GM11168 (cell line): ENCODE data around the gene KRTAP5-10.
"Not testable (repeated sequence)": the region's sequence is repeated elsewhere in the genome, so short reads cannot be mapped to it uniquely, and the experiment has no call there.

ENCODE experiments used
- in situ Hi-C: fragments of 300-500 bp; cut with MboI; formaldehyde crosslinking; loops from one replicate; pipeline ENCODE4 v1.12.0; 2022; ENCODE audit warnings: low sequenced_read_pairs; ENCODE audit not compliant: unreplicated experiment

KRTAP5-10 gene

DNA sequence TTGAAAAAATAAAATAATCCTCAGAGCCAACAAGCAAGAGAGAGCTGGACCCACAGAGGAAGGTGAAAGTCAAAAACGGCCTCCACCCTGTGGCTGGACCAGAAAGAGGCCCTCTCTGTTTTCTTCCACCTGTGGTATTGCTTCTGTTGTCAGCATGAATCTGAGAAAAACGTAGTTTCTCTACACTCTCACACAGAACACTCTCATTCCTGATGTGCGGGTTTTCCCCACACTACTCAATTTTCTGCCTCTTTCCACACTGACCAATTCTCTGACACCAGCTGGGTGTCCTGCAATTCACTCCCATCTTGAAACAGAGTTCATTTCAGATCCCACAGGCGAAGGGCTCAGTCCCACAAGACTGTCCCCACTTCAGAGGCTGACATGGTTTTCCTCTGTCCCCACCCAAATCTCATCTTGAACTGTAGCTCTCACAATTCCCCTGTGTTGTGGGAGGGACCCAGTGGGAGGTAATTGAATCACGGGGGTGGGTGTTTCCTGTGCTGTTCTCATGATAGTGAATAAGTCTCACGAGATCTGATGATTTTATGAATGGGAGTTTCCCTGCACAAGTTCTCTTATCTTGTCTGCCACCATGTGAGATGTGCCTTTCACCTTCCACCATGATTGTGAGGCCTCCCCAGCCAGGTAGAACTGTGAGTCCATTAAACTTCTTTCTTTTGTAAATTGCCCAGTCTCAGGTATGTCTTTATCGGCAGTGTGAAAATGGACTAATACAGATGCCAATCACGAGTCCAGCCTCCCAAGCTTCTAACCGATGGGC lies 24.6 kb upstream of the KRTAP5-10 start:
- in situ Hi-C loops: not testable (repeated sequence)

DNA sequence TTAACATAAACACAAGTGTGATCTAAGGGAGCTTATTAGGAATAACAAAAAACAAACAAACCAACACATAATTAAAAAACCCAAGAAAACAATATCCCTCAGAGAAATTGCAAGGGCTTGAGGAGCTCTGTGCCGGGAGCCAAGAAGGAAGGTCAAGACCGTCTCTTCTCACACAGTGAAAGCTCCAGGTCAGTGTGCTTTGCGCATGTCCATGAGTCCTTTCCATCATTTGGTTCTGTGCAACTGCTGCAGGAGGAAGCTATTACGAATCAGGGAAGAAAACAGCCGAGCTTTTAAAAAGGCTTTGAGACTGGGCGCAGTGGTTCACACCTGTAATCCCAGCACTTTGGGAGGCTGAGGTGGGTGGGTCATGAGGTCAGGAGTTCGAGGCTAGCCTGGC lies 23.0 kb upstream of the KRTAP5-10 start:
- in situ Hi-C loops: no loop called here

DNA sequence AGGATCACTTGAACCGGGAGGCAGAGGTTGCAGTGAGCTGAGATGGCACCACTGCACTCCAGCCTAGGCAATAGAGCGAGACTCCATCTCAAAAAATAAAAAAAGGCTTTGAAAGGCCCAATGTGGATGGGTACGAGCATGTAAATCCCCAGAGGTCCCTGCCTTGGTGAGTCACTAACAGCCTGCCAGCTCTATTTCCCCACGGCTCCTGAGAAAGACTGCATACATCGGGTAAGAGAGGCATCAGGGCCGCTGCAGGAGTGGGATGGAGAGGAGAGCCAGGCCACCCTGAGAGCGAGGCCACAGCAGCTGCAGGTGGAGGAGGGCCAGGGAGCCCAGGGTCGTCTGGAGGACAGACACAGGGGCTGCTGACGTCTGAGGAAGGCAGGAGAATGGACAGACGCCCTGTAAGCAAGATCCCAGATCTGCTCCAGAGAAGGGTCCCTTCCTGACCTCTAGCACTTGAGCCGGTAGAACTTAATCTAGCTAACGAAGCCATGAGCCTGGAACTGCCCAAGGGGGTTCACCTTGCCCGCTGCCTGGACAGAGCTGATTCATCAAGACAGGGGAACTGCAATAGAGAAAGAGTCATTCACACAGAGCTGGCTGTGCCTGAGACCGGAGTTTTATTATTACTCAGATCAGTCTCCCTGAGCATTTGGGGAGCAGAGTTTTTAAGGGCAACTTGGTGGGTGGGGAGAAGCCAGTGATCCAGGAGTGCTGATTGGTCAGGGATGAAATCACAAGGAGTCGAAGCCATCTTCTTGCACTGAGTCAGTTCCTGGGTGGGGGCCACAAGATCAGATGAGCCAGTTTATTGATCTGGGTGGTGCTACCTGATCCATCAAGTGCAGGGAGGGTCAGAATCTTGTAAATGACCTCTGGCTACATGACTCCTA lies 22.2 kb upstream of the KRTAP5-10 start:
- in situ Hi-C loops: no loop called here

DNA sequence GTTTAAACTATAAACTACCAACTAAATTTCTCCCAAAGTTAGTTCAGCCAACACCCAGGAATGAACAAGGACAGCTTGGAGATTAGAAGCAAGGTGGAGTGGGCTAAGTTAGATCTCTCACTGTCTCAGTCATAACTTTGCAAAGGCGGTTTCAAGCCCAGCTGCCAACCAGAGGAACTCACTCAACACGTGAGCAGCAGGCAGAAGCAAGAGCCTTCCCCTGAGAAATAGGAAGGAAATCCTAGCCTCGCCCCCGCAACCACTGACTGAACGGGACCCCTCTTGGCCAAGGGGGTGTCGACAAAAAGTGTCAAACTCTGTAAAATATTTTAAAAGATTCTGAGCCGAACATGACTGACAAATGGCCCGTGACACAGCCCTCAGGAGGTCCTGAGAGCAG lies 21.5 kb upstream of the KRTAP5-10 start:
- in situ Hi-C loops: no loop called here

DNA sequence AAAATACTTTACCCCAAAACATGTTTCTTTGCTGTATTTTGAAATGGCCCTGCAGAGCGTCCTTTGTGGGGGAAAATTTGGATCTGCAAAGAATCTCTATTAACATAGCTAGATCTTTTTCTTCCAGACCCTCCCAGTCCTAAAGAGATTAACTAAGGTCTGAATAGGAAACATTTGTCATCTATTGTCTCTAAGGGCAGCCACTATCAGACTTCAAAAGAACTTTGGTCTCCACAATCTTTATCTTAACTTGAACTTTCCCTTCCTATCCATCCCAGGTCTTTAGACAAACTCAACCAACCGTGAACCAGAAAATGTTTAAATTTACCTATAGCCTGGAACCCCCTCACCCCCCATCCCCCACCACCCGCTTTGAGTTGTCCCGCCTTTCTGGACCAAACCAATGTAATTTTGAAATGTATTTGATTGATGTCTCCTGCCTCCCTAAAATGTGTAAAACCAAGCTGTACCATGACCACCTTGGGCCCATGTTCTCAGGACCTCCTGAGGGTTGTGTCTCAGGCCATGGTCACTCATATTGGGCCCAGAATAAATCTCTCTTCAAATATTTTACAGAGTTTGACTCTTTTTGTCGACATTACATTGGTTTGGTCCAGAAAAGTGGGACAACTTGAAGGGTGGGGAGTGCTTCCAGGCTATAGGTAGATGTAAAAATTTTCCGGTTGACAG lies 20.7 kb upstream of the KRTAP5-10 start:
- in situ Hi-C loops: no loop called here

DNA sequence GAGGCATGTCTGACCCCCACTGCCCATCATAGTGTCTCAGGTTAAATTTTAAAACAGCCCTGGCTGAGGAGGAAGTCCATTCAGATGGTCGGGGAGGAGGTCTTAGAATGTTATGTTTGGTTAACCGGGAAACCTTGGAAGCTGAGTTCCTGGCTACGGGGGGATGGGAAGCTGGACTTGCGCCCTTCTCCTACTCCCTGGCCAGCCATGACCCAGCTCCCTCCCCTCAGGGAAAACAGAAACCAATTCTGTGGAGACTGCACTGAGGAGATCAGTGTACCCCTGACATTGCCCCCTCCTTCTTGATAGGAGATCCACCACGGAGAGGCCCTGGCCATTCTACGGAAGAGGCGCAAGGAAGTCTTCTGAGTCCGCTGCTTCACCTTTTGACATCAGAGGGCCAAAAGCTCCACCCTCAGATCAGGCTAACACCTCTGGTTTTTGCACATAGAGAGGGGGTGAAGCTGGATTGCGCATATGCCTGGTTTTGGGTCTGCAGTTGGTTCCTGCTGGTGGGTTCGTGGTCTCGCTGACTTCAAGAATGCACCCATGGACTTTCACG lies 19.9 kb upstream of the KRTAP5-10 start:
- in situ Hi-C loops: no loop called here

DNA sequence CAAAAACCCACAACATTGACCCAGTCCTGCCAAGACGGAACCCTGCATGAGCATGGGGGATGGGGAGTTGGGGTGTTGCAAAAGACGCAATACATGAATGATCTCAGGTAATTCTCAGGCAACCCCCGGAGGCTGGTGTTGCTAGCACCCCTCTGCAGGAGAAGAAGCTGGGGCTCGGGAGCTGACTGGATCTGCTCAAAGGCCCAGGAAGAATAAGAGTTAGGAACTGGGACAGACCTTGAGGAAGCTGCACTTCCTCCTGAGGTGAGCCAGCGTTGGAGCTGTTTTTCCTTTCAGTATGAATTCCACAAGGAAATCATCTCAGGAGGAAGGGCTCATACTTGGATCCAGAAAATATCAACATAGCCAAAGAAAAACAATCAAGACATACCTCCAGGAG lies 17.2 kb upstream of the KRTAP5-10 start, which contains the start of gene KRTAP5-9:
TSS of gene KRTAP5-9 (plus strand) at position 301 of the 400 bp plus-strand sequence. CDS start 238 bp downstream, outside the sequence.
- in situ Hi-C loops: no loop called here

DNA sequence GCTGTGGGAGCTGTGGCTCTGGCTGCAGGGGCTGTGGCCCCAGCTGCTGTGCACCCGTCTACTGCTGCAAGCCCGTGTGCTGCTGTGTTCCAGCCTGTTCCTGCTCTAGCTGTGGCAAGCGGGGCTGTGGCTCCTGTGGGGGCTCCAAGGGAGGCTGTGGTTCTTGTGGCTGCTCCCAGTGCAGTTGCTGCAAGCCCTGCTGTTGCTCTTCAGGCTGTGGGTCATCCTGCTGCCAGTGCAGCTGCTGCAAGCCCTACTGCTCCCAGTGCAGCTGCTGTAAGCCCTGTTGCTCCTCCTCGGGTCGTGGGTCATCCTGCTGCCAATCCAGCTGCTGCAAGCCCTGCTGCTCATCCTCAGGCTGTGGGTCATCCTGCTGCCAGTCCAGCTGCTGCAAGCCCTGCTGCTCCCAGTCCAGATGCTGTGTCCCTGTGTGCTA lies 16.6 kb upstream of the KRTAP5-10 start:
- in situ Hi-C loops: no loop called here

DNA sequence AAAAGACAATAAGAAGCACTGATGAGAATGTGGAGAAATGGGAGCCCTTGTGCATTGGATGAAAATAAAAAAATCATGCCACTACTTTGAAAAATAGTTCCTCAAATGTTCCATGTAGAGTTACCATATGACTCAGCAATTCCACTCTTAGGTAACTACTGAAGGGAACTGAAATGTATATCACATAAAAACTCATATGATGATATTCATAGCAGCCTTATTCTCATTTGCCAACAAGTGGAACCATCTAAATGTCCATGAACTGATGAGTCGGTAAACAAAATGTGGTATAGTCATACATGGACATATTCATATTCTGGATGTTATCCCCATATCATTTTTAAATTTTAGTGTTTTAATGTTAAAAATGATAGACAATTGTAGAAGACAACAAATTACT lies 13.7 kb upstream of the KRTAP5-10 start:
- in situ Hi-C loops: no loop called here

DNA sequence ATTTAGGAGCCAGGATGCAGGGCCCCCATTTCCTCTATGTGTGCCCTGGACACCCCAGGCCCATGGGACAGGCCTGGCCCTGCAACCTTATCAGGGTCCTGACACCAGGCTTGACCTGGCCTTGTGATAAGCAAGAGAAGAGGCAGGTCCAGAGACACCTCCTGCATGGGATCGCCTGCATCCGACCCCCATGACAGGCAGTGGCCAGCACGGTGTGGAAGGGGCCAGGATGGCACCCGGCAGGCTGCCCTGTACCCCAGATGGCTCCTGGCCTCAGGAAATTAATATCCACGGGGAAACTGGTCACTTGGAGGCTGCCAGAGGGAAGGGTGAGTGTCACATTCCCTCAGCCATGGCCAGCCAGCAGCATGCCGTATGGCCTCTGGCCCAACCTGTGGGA lies 10.4 kb upstream of the KRTAP5-10 start:
- in situ Hi-C loops: no loop called here

DNA sequence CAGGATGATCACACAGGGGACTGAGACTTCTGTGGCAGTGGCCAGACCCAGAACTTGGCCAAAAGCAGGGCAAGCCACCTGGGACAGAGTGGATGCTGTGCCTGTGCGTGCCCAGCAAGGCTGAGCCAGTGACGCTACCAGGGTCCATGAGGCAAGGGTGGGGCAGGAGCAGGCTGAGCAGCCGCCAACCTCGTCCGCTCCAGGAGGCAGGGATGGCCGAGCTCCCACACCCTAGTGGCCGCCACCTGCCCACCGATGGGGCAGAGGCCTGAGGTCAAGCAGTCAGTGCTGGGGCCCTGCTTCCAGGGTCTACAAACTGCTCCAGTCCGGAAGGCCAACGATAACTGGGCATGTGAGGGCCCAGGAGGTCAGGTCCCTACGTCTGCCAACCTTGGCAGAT lies 9.9 kb upstream of the KRTAP5-10 start:
- in situ Hi-C loops: no loop called here

DNA sequence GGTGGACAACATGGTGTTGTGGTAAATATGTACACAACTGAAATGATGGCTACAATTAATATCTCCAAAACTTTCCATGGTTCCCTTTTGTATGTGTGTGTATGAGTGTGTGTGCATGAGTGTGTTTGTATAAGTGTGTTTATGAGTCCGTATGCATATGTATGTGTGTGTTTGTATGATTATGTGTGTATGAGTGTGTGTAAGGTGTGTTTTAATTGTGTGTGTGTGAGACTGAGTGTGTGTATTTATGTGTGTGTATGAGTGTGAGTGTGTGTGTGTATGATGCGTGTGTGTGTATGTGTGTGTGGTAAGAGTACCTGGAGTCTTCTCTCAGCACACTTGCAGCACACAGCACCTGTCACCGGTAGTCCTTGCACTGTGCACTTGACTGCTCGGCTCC lies 9.3 kb upstream of the KRTAP5-10 start:
- in situ Hi-C loops: no loop called here

DNA sequence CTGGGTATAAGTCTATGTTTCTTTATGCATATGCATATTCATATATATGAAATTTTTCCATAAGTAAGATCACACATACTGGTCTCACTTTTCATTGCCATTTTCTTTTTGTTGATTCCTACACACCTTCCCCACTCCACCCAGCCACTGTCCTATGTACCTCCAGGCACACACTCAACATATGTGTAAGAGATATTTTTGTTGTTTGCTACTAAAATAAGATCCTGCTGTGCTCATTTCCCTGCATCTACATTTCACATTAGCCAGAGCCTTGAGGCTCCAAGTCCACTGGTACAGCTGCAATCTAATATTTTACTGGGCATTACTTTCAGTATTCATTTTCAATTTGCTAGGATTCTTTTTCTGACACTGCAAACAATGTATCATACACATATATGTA lies 8.1 kb upstream of the KRTAP5-10 start:
- in situ Hi-C loops: no loop called here

DNA sequence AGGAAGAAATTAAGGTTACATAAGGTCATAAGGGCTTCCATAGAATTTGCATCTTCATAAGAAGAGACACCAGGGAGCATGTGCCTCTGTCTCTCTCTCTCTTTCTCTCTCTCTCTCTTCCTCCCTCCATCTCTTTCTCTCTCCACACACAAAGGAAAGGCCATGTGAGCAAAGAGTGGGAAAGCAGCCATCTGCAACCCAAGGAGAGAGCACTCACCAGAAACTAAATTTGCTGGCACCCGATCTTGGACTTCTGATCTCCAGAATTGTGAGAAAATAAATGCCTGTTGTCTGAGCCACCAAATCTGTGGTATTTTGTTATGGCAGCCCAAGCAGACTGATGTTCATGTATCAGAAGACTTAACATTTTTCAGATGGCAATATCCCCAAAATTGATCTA lies 6.4 kb upstream of the KRTAP5-10 start:
- in situ Hi-C loops: no loop called here

DNA sequence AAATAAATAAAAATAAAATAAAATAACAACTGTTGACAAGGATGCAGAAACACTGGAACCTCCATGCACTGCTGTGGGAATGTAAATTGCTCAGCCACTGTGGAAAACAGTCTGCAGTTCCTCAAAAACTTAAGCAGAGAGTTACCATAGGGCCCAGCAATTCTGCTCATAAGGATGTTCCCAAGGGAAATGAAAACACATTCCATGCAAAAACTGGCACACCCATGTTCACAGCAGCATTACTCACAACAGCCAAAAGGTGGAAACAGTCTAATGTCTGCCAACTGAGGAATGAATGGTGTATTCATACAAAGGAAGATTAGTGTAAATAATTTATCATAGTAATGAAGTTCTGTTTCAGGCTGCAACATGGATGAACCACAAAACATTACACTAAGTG lies 3.2 kb upstream of the KRTAP5-10 start:
- in situ Hi-C loops: no loop called here

DNA sequence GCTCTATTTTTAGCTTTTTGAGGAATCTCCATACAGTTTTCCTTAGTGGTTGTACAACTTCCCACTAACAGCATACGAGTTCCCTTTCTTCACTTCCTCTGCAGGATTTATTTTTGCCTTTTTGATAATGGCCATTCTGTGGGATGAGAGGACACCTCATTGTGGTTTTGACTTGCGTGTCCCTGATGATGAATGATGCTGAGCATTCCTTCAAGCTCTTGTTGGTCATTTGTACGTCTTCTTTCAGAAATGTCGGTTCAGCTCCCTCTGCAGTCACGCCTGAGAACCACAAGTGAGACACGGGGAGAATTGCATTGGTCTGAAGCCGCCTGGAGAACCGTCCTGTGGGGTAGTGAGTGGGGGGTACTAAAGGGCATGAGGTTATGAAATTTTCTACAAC lies 2.0 kb upstream of the KRTAP5-10 start:
- in situ Hi-C loops: no loop called here

DNA sequence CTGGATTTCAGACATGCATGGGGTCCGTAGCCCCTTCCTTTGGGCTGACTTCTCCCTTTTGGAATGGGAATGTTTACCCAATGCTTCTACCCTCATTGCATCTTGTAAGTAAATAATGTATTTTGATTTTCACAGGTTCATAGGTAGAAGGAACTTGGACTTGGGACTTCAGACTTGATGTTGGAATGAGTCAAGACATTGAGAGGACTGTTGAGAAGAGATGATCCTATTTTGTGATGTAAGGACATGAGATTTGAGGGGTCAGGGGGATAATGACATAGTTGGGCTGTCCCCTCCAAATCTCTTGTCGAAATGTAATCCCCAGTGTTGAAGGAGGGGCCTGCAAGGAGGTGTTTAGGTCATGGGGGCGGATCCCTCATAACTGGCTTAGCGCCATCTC lies 933 bp upstream of the KRTAP5-10 start:
- in situ Hi-C loops: no loop called here

DNA sequence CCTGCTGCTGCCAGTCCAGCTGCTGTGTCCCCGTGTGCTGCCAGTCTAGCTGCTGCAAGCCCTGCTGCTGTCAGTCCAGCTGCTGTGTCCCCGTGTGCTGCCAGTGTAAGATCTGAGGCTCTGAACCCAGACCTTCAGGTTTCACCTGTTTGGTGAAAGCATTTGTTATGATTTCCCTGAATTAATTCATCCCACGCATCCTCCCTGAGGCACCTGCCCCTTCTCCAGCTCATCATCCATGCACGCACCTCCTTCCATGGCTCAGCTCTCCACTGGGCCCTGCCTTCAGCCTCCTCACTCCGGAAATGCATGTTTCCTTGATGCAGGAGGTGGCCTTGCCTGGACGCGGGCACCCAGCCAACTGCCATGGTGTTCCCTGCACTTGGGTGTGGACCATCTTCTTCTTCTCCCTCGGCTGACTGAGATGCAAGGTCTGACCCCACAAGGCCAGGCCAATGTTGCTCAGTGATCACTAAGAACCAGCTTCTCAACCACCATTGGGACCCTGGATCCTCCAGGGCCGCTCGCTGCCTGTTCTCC lies 788 bp downstream of the KRTAP5-10 start:
- in situ Hi-C loops: no loop called here

DNA sequence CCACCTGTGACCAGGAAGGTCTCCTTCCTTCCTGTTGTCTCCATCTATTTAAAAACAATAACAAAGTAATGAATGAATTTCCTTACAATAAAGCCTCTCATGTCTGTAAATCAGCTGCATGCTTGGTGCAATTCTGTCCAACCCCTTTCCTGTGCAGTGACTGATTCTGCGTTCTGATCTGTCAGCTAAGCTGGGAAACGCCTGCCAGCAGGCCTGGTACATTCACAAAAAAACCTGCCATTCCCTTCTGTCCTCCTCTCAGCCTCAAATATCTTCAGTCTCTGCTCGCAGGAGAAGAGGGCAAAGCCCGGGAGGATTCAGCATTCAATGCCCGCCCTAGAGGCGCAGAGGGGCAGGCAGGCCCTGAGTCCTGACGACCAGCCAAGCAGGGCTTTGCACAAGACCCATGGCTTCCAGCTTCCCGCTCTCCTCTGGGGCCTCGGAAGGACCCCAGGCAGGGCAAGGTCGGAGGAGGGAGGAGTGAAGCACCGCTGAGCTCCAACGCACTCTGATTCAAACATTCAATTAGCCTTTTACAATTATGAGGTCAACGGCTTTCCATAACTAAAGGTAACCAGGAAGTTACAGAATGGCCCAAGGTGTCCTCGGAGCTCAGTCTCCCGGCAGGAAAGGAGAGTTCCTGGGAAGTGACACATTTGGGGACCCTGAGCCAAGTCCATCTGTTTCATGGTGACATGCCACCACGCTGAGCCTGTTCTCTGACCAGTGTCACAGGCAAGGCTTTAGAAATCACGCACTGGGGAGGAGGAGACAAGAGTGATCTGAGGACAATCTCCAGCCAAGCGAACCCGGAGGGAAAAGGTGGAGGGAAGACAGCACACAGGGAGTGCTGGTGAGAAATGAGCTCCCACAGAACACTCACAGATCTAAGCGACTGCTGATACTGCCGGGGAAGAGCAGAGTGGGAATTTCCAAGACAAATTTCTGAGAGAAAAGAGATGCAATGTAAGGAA lies 1.6 kb downstream of the KRTAP5-10 start:
- in situ Hi-C loops: not testable (repeated sequence)
